SK-N-SH (cell line): ENCODE results near the gene CRIM1. TPM values are rescaled to one million over a fixed set of nuclear protein-coding genes. Genes with fewer than 3 reads are reported as not detected.
A peak's percentile ranks its signal among the peaks of the same experiment; 100 is the strongest.

Experiments
- CTCF ChIA-PET: fragments of 300-600, 350-600 bp; formaldehyde crosslinking; extraction: SDS; loops from one replicate; lab custom pipeline; 2021; lab: Yijun Ruan, JAX
- POLR2A ChIA-PET: fragments of 350-600 bp; sonication (Branson Sonifier 250); formaldehyde crosslinking; extraction: SDS; loops from one replicate; lab custom pipeline; 2020; ENCODE audit warnings: antibody characterized with exemption, inconsistent platforms; lab: Yijun Ruan, JAX
- DNase-seq: peaks from one replicate; pipeline ENCODE4 v3.0.0; 2012
- H2AFZ ChIP-seq: fragments of 200-600 bp; sonication (generic); 2 replicates; pipeline ENCODE4 v1.8.1; 2016; ENCODE audit warnings: antibody characterized with exemption, mild to moderate bottlenecking, low read depth
- H3F3A ChIP-seq: fragments of 200-600 bp; sonication (generic); replicated peaks from 2 replicates; pipeline ENCODE3; 2016; ENCODE audit warnings: antibody characterized with exemption, mild to moderate bottlenecking; ENCODE audit not compliant: insufficient read depth
- H3K27ac ChIP-seq, 2 experiments: fragments of 200-500 bp in 1 of 2; fragments of 200-600 bp in 1 of 2; sonication (Bioruptor generic) in 1 of 2; sonication (generic), shearing (Covaris generic) in 1 of 2; 2 replicates each; pipeline versions ENCODE4 v1.5.1 to v1.6.1; 2014 to 2016; ENCODE audit warnings: low read depth in 2 of 2, inconsistent platforms in 1 of 2, low read length in 1 of 2, mild to moderate bottlenecking in 1 of 2, mixed read lengths in 1 of 2
- H3K27me3 ChIP-seq: fragments of 200-600 bp; sonication (generic), shearing (Covaris generic); 2 replicates; pipeline ENCODE4 v1.6.1; 2016; ENCODE audit warnings: mixed run types; ENCODE audit not compliant: insufficient read depth
- H3K36me3 ChIP-seq, 2 experiments: fragments of 200-500 bp in 1 of 2; fragments of 200-600 bp in 1 of 2; sonication (Bioruptor generic) in 1 of 2; sonication (generic) in 1 of 2; replicated peaks in 1 of 2; 2 replicates each; pipeline versions ENCODE3 to v1.5.1; 2014 to 2016; ENCODE audit warnings: low read length in 1 of 2, mild to moderate bottlenecking in 1 of 2; ENCODE audit not compliant: insufficient read depth in 2 of 2, control insufficient read depth in 1 of 2
- H3K4me1 ChIP-seq, 2 experiments: fragments of 200-500 bp in 1 of 2; fragments of 200-600 bp in 1 of 2; sonication (Bioruptor generic) in 1 of 2; sonication (generic), shearing (Covaris generic) in 1 of 2; 2 replicates each; pipeline versions ENCODE4 v1.5.1 to v1.6.1; 2014 to 2016; ENCODE audit warnings: low read depth in 1 of 2, low read length in 1 of 2, mixed run types in 1 of 2; ENCODE audit not compliant: insufficient read depth in 2 of 2, control insufficient read depth in 1 of 2
- H3K4me2 ChIP-seq: fragments of 200-600 bp; sonication (generic), shearing (Covaris generic); 2 replicates; pipeline ENCODE4 v1.6.1; 2017; ENCODE audit warnings: mixed run types
- H3K4me3 ChIP-seq, 2 experiments: fragments of 200-500 bp in 1 of 2; fragments of 200-600 bp in 1 of 2; sonication (Bioruptor generic) in 1 of 2; sonication (generic), shearing (Covaris generic) in 1 of 2; 2 replicates each; pipeline versions ENCODE4 v1.5.1 to v1.8.1; 2014 to 2016; ENCODE audit warnings: low read depth in 2 of 2, inconsistent platforms in 1 of 2, low read length in 1 of 2, mild to moderate bottlenecking in 1 of 2, mixed read lengths in 1 of 2, moderate library complexity in 1 of 2
- H3K79me2 ChIP-seq: fragments of 200-600 bp; sonication (generic); 2 replicates; pipeline ENCODE4 v1.8.1; 2017; ENCODE audit warnings: mild to moderate bottlenecking; ENCODE audit not compliant: insufficient read depth
- H3K9ac ChIP-seq: fragments of 200-600 bp; sonication (generic); 2 replicates; pipeline ENCODE4 v1.6.1; 2017; ENCODE audit warnings: mixed run types
- H3K9me2 ChIP-seq: fragments of 200-600 bp; sonication (generic); 2 replicates; pipeline ENCODE4 v1.6.1; 2017; ENCODE audit warnings: mixed run types
- H3K9me3 ChIP-seq: fragments of 200-600 bp; sonication (generic); 2 replicates; pipeline ENCODE4 v1.6.1; 2017; ENCODE audit warnings: mixed run types, mild to moderate bottlenecking, moderate library complexity
- H4K20me1 ChIP-seq: fragments of 200-600 bp; sonication (generic); 2 replicates; pipeline ENCODE4 v1.6.1; 2017; ENCODE audit warnings: mild to moderate bottlenecking, mixed run types; ENCODE audit not compliant: insufficient read depth
- CTCF ChIP-seq: fragments of 200-600 bp; sonication (generic); IDR thresholded peaks from 2 replicates; pipeline ENCODE4 v1.6.1; 2017; ENCODE audit warnings: antibody characterized with exemption, mild to moderate bottlenecking, moderate library complexity
- ELF1 ChIP-seq: IDR thresholded peaks from 2 replicates; pipeline ENCODE4 v1.4.0; 2012
- EP300 ChIP-seq, 2 experiments: IDR thresholded peaks; 2 replicates each; pipeline versions ENCODE4 v1.4.0 to v1.6.1; 2012; ENCODE audit warnings: borderline replicate concordance in 1 of 2, low read depth in 1 of 2, low read length in 1 of 2
- EZH2phosphoT487 ChIP-seq: fragments of 200-600 bp; sonication (generic); IDR thresholded peaks from 2 replicates; pipeline ENCODE4 v1.6.1; 2017; ENCODE audit warnings: low read depth, mixed run types, mild to moderate bottlenecking, antibody characterized with exemption, moderate library complexity, borderline replicate concordance
- FOXM1 ChIP-seq: IDR thresholded peaks from 2 replicates; pipeline ENCODE4 v1.4.0; 2012; ENCODE audit warnings: low read depth, mild to moderate bottlenecking
- GABPA ChIP-seq: IDR thresholded peaks from 2 replicates; pipeline ENCODE4 v1.4.0; 2012; ENCODE audit warnings: low read depth, mild to moderate bottlenecking
- MAX ChIP-seq: IDR thresholded peaks from 2 replicates; pipeline ENCODE4 v1.4.0; 2012; ENCODE audit warnings: low read depth
- MEF2A ChIP-seq: IDR thresholded peaks from 2 replicates; pipeline ENCODE4 v1.4.0; 2012; ENCODE audit warnings: low read depth, borderline replicate concordance
- NFIC ChIP-seq: IDR thresholded peaks from 2 replicates; pipeline ENCODE4 v1.4.0; 2012; ENCODE audit warnings: borderline replicate concordance
- NRF1 ChIP-seq: IDR thresholded peaks from 2 replicates; pipeline ENCODE4 v1.6.1; 2012; ENCODE audit warnings: low read depth, mild to moderate bottlenecking, low read length
- POLR2AphosphoS5 ChIP-seq: IDR thresholded peaks from 2 replicates; pipeline ENCODE4 v1.6.1; 2012; ENCODE audit warnings: low read depth, low read length
- RAD21 ChIP-seq: IDR thresholded peaks from 2 replicates; pipeline ENCODE4 v1.6.1; 2012; ENCODE audit warnings: mild to moderate bottlenecking, low read length
- RCOR1 ChIP-seq: fragments of 150-350 bp; IDR thresholded peaks from 2 replicates; pipeline ENCODE4 v1.6.1; 2017; ENCODE audit warnings: antibody characterized with exemption, low read length
- REST ChIP-seq: IDR thresholded peaks from 2 replicates; pipeline ENCODE4 v1.6.1; 2012; ENCODE audit warnings: mild to moderate bottlenecking, low read depth, low read length, moderate library complexity
- SMC3 ChIP-seq: IDR thresholded peaks from 2 replicates; pipeline ENCODE4 v1.6.1; 2012; ENCODE audit warnings: low read depth, low read length, improper control_type of control experiment
- TCF12 ChIP-seq: IDR thresholded peaks from 2 replicates; pipeline ENCODE4 v1.4.0; 2012
- TEAD4 ChIP-seq: IDR thresholded peaks from 2 replicates; pipeline ENCODE4 v1.4.0; 2012; ENCODE audit warnings: mild to moderate bottlenecking, borderline replicate concordance; ENCODE audit not compliant: insufficient read depth
- YY1 ChIP-seq: IDR thresholded peaks from 2 replicates; pipeline ENCODE4 v1.4.0; 2012; ENCODE audit warnings: low read depth, mild to moderate bottlenecking
- ZBTB33 ChIP-seq: IDR thresholded peaks from 2 replicates; pipeline ENCODE4 v1.4.0; 2012; ENCODE audit warnings: low read depth, borderline replicate concordance
- WGBS: methylation state at CpG from one replicate; pipeline ENCODE4 v1.1.6; 2017; ENCODE audit warnings: low lambda C conversion rate; 5-methylcytosine and 5-hydroxymethylcytosine counted together
- polyA plus RNA-seq, 3 experiments: library from polyadenylated mRNA; depleted of rRNA; stranded (reverse); fragments of >200 nt; gene quantifications; 2 replicates each; pipeline ENCODE4 v1.2.3, GENCODE V29; 2012

Gene CRIM1
- polyA plus RNA-seq, 1 of the 3 experiments (the other 2 are of a cell fraction): 244 TPM

GRCh38 chr2:36348721-36349120, 6.9 kb upstream of the CRIM1 start:
- H3K4me2 ChIP-seq: no peak overlapping the region

GRCh38 chr2:36351291-36351690, 4.3 kb upstream of the CRIM1 start:
- H2AFZ ChIP-seq: no peak overlapping the region; the same call in 1 of the 2 replicates
- TF ChIP-seq TEAD4: no peak
- TF ChIP-seq TCF12: no peak
- no peak for TF ChIP-seq GABPA
- no peak for TF ChIP-seq EP300 (IDR thresholded peaks at IDR 0.05; ENCODE audit: borderline replicate concordance in 1 of 2, low read depth in 1 of 2, low read length in 1 of 2)
- no peak for TF ChIP-seq FOXM1
- no peak for TF ChIP-seq CTCF
- no peak for TF ChIP-seq NRF1
- TF ChIP-seq EZH2phosphoT487: no peak
- TF ChIP-seq RAD21: no peak
- TF ChIP-seq POLR2AphosphoS5: no peak
- no peak for TF ChIP-seq MEF2A
- no peak for TF ChIP-seq SMC3
- TF ChIP-seq YY1: no peak
- TF ChIP-seq REST: no peak
- no peak for TF ChIP-seq RCOR1
- TF ChIP-seq MAX: no peak
- TF ChIP-seq ZBTB33: no peak
- TF ChIP-seq NFIC: no peak
- CTCF ChIA-PET: interaction anchor here (0.7 to 5.9 kb wide), 16 partner anchors 9 to 1294 kb away, joined by 3 to 38 read pairs (median 4); no protein-coding TSS in a partner anchor

More at GRCh38 chr2:36348721-36349120, 6.9 kb upstream of the CRIM1 start:
- peaks cover 14% of the 10 kb centered on the region for H3K79me2 ChIP-seq
- no peak for DNase-seq
- H3F3A ChIP-seq: peaks cover 15% of the 10 kb centered on the region
- H2AFZ ChIP-seq: no peak overlapping the region
- no peaks in the 10 kb centered on the region for H3K9me2 ChIP-seq
- no peak overlapping the region for H3K4me3 ChIP-seq
- H3K9ac ChIP-seq: no peak overlapping the region
- 63% methylated on average over 2 of the region's 2 CpGs for WGBS
- no peaks in the 10 kb centered on the region for H3K9me3 ChIP-seq
- CTCF ChIA-PET: interaction anchor here (3.3 kb wide), 1 partner anchor 316 kb away, joined by 28 read pairs; no protein-coding TSS in a partner anchor
- H3K27me3 ChIP-seq: no peaks in the 10 kb centered on the region
- no peak overlapping the region for H3K27ac ChIP-seq
- TF ChIP-seq MAX: no peak
- no peak for TF ChIP-seq POLR2AphosphoS5
- TF ChIP-seq ELF1: no peak
- H3K36me3 ChIP-seq: no peaks in the 10 kb centered on the region
- peaks cover 0 to 6% of the 10 kb centered on the region in 2 experiments; a peak in 2 of 4 replicates for H3K4me1 ChIP-seq
- no peaks in the 10 kb centered on the region; the same call in 1 of the 2 replicates for H4K20me1 ChIP-seq
- POLR2A ChIA-PET: no interaction called here

More at GRCh38 chr2:36351291-36351690, 4.3 kb upstream of the CRIM1 start:
- Histone ChIP-seq H3K27me3 (no peaks in the 10 kb centered on the region), H3K4me2 (peak overlapping the region; percentile 1; the same call in 1 of the 2 replicates), H3K9ac (no peak overlapping the region), H4K20me1 (peaks cover under 1% of the 10 kb centered on the region), H3K4me1 (peaks cover 0 to 6% of the 10 kb centered on the region in 2 experiments; a peak in 3 of 4 replicates), H3K79me2 (peaks cover 37% of the 10 kb centered on the region), H3F3A (peaks cover 15% of the 10 kb centered on the region), H3K27ac (peak overlapping the region in 1 of 2 experiments; percentile 9; a peak in 1 of 4 replicates), H3K9me3 (no peaks in the 10 kb centered on the region), H3K36me3 (no peaks in the 10 kb centered on the region), H3K4me3 (no peak overlapping the region), H3K9me2 (no peaks in the 10 kb centered on the region)
- no peak for DNase-seq
- POLR2A ChIA-PET: no interaction called here
- WGBS: 92% methylated on average over 2 of the region's 2 CpGs
